K562 (cell line): Measurements from ENCODE around the gene UBR4. TPM values are rescaled to one million over a fixed set of nuclear protein-coding genes. Genes with fewer than 3 reads are reported as not detected.

ENCODE experiments used
- ASH1L ChIP-seq: fragments of 450-650 bp; IDR thresholded peaks from 2 replicates; pipeline ENCODE4 v1.6.1; 2018; ENCODE audit warnings: borderline replicate concordance, mild to moderate bottlenecking, low read depth; ENCODE audit not compliant: partially characterized antibody
- CCAR2 ChIP-seq: fragments of 200-400 bp; formaldehyde crosslinking; IDR thresholded peaks from 2 replicates; pipeline ENCODE4 v1.6.1; 2017; ENCODE audit warnings: mild to moderate bottlenecking, low read depth, low read length
- ELF1 ChIP-seq: fragments of 200-800 bp; sonication (Bioruptor generic); IDR thresholded peaks from 2 replicates; pipeline ENCODE4 v1.6.1; 2016; ENCODE audit warnings: missing genetic modification characterization, missing compliant biosample characterization
- ETV1 ChIP-seq: fragments of 450-650 bp; conservative IDR thresholded peaks from 2 replicates; pipeline ENCODE4 v1.6.1; 2016; ENCODE audit warnings: missing genetic modification characterization, control low read depth, low read depth, missing compliant biosample characterization
- EWSR1 ChIP-seq: fragments of 450-650 bp; IDR thresholded peaks from 2 replicates; pipeline ENCODE4 v1.6.1; 2018; ENCODE audit warnings: borderline replicate concordance, mild to moderate bottlenecking, low read depth, moderate library complexity; ENCODE audit not compliant: partially characterized antibody
- FOXP1 ChIP-seq: sonication (generic); formaldehyde crosslinking; IDR thresholded peaks from 2 replicates; pipeline ENCODE4 v1.8.0; 2022; ENCODE audit warnings: mild to moderate bottlenecking, missing genetic modification reagents
- GATAD2B ChIP-seq: fragments of 450-650 bp; IDR thresholded peaks from 2 replicates; pipeline ENCODE4 v1.6.1; 2017; ENCODE audit warnings: mild to moderate bottlenecking, borderline replicate concordance
- MAFF ChIP-seq: IDR thresholded peaks from 2 replicates; pipeline ENCODE4 v1.6.1; 2012; ENCODE audit warnings: low read length, improper control_type of control experiment
- MAFG ChIP-seq: fragments of 450-650 bp; conservative IDR thresholded peaks from 2 replicates; pipeline ENCODE4 v1.6.1; 2016; ENCODE audit warnings: missing genetic modification characterization, missing compliant biosample characterization
- MAFK ChIP-seq: IDR thresholded peaks from 2 replicates; pipeline ENCODE4 v1.6.1; 2011; ENCODE audit warnings: low read length, improper control_type of control experiment
- STAT5B ChIP-seq: fragments of 250-450 bp; sonication (Bioruptor Pico); IDR thresholded peaks from 2 replicates; pipeline ENCODE4 v1.8.0; 2021; ENCODE audit warnings: mild to moderate bottlenecking, inconsistent platforms
- TAL1 ChIP-seq: fragments of 450-650 bp; IDR thresholded peaks from 2 replicates; pipeline ENCODE4 v1.6.1; 2016; ENCODE audit warnings: mild to moderate bottlenecking
- ZC3H11A ChIP-seq: IDR thresholded peaks from 2 replicates; pipeline ENCODE4 v1.6.1; 2012; ENCODE audit warnings: low read depth, low read length, improper control_type of control experiment
- polyA plus RNA-seq, 8 experiments: library from polyadenylated mRNA; depleted of rRNA in 4 of 8; stranded (reverse) in 5 of 8; unstranded in 3 of 8; fragments of >200 nt; fragmentation: Nextera tagmentation in 2 of 8; fragmentation: Illumina TruSeq in 1 of 8; extraction: Ambion mirVana in 2 of 8; extraction: Trizol in 1 of 8; gene quantifications; 2 replicates each; pipeline versions ENCODE4 v1.2.1 to v1.2.3, GENCODE V29; 2011 to 2014; ENCODE audit warnings: inconsistent platforms in 1 of 8, missing spikeins in 1 of 8
- total RNA-seq, 7 experiments: library from RNA; depleted of rRNA in 6 of 7; stranded (reverse); fragments of >200 nt in 6 of 7; fragmentation: Illumina TruSeq in 2 of 7; extraction: Trizol in 2 of 7; gene quantifications; 2 replicates each; pipeline versions ENCODE4 v1.2.1 to v1.2.3, GENCODE V29; 2011 to 2021; ENCODE audit warnings: low replicate concordance in 1 of 7
- TF ChIP-seq, protein P1 (sequence below): fragments of 200-600 bp; sonication (generic); IDR thresholded peaks from one replicate; pipeline ENCODE4 v1.6.1; 2012; ENCODE audit warnings: mild to moderate bottlenecking, low read depth, low read length, inconsistent platforms
- TF ChIP-seq, protein P2 (sequence below): fragments of 450-650 bp; IDR thresholded peaks from 2 replicates; pipeline ENCODE4 v1.6.1; 2018; ENCODE audit not compliant: partially characterized antibody

UBR4 gene
- total and polyA plus RNA-seq, 9 of the 15 experiments (the other 6 are each of a cell fraction or from before 2014, with no cell fraction given), result 55.4 to 277 (median 123) TPM

DNA sequence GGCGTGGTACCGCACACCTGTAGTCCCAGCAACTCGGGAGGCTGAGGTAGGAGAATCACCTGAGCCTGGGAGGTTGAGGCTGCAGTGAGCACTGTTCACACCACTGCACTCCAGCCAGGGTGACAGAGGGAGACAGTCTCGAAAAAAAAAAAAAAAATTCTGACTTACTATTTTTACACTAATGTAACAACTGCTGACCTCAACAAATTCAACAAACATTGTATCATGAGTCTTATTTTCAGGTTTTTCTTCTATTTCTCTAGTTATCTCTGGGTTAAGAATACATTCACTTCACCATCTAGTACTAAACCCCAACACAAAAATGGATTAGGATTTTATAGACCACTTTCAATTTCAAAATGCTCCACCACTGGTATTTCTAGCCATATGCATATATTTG is 72.9 kb downstream of the UBR4 start (continued):
- TF ChIP-seq, protein P1, sequence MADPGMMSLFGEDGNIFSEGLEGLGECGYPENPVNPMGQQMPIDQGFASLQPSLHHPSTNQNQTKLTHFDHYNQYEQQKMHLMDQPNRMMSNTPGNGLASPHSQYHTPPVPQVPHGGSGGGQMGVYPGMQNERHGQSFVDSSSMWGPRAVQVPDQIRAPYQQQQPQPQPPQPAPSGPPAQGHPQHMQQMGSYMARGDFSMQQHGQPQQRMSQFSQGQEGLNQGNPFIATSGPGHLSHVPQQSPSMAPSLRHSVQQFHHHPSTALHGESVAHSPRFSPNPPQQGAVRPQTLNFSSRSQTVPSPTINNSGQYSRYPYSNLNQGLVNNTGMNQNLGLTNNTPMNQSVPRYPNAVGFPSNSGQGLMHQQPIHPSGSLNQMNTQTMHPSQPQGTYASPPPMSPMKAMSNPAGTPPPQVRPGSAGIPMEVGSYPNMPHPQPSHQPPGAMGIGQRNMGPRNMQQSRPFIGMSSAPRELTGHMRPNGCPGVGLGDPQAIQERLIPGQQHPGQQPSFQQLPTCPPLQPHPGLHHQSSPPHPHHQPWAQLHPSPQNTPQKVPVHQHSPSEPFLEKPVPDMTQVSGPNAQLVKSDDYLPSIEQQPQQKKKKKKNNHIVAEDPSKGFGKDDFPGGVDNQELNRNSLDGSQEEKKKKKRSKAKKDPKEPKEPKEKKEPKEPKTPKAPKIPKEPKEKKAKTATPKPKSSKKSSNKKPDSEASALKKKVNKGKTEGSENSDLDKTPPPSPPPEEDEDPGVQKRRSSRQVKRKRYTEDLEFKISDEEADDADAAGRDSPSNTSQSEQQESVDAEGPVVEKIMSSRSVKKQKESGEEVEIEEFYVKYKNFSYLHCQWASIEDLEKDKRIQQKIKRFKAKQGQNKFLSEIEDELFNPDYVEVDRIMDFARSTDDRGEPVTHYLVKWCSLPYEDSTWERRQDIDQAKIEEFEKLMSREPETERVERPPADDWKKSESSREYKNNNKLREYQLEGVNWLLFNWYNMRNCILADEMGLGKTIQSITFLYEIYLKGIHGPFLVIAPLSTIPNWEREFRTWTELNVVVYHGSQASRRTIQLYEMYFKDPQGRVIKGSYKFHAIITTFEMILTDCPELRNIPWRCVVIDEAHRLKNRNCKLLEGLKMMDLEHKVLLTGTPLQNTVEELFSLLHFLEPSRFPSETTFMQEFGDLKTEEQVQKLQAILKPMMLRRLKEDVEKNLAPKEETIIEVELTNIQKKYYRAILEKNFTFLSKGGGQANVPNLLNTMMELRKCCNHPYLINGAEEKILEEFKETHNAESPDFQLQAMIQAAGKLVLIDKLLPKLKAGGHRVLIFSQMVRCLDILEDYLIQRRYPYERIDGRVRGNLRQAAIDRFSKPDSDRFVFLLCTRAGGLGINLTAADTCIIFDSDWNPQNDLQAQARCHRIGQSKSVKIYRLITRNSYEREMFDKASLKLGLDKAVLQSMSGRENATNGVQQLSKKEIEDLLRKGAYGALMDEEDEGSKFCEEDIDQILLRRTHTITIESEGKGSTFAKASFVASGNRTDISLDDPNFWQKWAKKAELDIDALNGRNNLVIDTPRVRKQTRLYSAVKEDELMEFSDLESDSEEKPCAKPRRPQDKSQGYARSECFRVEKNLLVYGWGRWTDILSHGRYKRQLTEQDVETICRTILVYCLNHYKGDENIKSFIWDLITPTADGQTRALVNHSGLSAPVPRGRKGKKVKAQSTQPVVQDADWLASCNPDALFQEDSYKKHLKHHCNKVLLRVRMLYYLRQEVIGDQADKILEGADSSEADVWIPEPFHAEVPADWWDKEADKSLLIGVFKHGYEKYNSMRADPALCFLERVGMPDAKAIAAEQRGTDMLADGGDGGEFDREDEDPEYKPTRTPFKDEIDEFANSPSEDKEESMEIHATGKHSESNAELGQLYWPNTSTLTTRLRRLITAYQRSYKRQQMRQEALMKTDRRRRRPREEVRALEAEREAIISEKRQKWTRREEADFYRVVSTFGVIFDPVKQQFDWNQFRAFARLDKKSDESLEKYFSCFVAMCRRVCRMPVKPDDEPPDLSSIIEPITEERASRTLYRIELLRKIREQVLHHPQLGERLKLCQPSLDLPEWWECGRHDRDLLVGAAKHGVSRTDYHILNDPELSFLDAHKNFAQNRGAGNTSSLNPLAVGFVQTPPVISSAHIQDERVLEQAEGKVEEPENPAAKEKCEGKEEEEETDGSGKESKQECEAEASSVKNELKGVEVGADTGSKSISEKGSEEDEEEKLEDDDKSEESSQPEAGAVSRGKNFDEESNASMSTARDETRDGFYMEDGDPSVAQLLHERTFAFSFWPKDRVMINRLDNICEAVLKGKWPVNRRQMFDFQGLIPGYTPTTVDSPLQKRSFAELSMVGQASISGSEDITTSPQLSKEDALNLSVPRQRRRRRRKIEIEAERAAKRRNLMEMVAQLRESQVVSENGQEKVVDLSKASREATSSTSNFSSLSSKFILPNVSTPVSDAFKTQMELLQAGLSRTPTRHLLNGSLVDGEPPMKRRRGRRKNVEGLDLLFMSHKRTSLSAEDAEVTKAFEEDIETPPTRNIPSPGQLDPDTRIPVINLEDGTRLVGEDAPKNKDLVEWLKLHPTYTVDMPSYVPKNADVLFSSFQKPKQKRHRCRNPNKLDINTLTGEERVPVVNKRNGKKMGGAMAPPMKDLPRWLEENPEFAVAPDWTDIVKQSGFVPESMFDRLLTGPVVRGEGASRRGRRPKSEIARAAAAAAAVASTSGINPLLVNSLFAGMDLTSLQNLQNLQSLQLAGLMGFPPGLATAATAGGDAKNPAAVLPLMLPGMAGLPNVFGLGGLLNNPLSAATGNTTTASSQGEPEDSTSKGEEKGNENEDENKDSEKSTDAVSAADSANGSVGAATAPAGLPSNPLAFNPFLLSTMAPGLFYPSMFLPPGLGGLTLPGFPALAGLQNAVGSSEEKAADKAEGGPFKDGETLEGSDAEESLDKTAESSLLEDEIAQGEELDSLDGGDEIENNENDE, result no peak
- TF ChIP-seq EWSR1, result no peak
- peak; percentile 34 for TF ChIP-seq MAFG (tag)
- TF ChIP-seq FOXP1 (CRISPR knock-in tag), result no peak
- TF ChIP-seq STAT5B (CRISPR knock-in tag), result no peak
- TF ChIP-seq, protein P2, sequence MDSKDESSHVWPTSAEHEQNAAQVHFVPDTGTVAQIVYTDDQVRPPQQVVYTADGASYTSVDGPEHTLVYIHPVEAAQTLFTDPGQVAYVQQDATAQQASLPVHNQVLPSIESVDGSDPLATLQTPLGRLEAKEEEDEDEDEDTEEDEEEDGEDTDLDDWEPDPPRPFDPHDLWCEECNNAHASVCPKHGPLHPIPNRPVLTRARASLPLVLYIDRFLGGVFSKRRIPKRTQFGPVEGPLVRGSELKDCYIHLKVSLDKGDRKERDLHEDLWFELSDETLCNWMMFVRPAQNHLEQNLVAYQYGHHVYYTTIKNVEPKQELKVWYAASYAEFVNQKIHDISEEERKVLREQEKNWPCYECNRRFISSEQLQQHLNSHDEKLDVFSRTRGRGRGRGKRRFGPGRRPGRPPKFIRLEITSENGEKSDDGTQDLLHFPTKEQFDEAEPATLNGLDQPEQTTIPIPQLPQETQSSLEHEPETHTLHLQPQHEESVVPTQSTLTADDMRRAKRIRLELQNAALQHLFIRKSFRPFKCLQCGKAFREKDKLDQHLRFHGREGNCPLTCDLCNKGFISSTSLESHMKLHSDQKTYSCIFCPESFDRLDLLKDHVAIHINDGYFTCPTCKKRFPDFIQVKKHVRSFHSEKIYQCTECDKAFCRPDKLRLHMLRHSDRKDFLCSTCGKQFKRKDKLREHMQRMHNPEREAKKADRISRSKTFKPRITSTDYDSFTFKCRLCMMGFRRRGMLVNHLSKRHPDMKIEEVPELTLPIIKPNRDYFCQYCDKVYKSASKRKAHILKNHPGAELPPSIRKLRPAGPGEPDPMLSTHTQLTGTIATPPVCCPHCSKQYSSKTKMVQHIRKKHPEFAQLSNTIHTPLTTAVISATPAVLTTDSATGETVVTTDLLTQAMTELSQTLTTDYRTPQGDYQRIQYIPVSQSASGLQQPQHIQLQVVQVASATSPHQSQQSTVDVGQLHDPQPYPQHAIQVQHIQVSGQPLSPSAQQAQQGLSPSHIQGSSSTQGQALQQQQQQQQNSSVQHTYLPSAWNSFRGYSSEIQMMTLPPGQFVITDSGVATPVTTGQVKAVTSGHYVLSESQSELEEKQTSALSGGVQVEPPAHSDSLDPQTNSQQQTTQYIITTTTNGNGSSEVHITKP, result no peak
- no peak for TF ChIP-seq GATAD2B
- no peak for TF ChIP-seq TAL1
- peak; percentile 52; the same call in 1 of the 2 replicates for TF ChIP-seq MAFK
- peak; percentile 39; the same call in 1 of the 2 replicates for TF ChIP-seq MAFF
- no peak for TF ChIP-seq CCAR2
- no peak for TF ChIP-seq ZC3H11A
- no peak for TF ChIP-seq ASH1L
- TF ChIP-seq ETV1 (tag), result no peak
- no peak for TF ChIP-seq ELF1 (tag)
